C4-2B (cell line): ENCODE data around the gene COL7A1.

Source experiments
- CTCF ChIP-seq: fragments of 450-650 bp; conservative IDR thresholded peaks from 2 replicates; pipeline ENCODE4 v1.5.1; 2017; ENCODE audit warnings: mild to moderate bottlenecking
- ZFX ChIP-seq: fragments of 450-650 bp; IDR thresholded peaks from 2 replicates; pipeline ENCODE4 v1.6.1; 2017

- TF ChIP-seq CTCF (no peak), ZFX (no peak)
These were observed 4.0 kb upstream of the COL7A1 start for GRCh38 chr3:48599077-48599501.
